Activated naive CD4-positive, alpha-beta T cell treated with Interleukin-2 at 50 U/mL for 16 hours (primary cell): Measurements from ENCODE around the gene FUBP3.
"Not testable (repeated sequence)": the region's sequence is repeated elsewhere in the genome, so short reads cannot be mapped to it uniquely, and the experiment has no call there.

Experiments
- DNase-seq: peaks from one replicate; pipeline ENCODE4 v3.0.0-alpha.2; 2020

FUBP3 gene

GRCh38 chr9:130557077-130557468 is 22.3 kb upstream of the FUBP3 start:
- no peak for DNase-seq

DNA sequence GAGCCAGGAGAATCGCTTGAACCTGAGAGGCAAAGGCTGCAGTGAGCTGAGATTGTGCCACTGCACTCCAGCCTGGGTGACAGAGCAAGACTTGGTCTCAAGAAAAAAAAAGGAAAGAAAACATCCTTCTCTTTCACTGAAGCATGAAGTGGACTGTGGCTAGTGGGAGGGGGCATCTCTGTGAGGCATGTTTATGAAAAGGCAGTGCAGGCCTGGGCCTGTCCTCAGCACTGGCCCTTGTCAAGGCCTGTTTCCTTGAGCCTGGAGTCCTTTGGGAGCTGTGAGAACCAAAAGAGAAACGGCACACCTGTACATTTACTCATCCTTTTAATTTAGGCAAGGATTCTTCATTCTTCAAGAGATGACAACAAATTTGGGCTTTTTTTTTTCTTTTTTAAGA is 18.3 kb upstream of the FUBP3 start:
- no peak for DNase-seq

- DNase-seq, result not testable (repeated sequence)
These were observed 16.9 kb upstream of the FUBP3 start for GRCh38 chr9:130562525-130562924.

DNA sequence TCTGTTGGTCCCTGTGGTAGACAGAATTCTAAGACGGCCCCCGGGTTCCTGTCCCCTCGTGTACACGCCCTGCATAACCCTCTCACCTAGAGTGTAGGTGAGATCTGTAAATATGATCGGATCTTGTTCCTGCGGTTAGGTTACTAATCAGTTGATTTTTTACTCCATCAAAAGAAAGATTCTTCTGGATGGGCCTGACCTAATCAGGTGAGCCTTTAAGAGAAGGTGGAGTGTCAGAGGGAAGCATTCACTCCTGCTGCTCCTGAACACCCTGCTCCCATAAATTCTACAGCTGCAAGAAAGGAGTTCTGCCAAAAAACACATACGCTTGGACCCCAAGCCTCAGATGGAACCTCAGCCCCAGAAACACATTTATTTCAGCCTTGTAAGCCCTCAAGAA is 15.6 kb upstream of the FUBP3 start:
- DNase-seq, result no peak

DNA sequence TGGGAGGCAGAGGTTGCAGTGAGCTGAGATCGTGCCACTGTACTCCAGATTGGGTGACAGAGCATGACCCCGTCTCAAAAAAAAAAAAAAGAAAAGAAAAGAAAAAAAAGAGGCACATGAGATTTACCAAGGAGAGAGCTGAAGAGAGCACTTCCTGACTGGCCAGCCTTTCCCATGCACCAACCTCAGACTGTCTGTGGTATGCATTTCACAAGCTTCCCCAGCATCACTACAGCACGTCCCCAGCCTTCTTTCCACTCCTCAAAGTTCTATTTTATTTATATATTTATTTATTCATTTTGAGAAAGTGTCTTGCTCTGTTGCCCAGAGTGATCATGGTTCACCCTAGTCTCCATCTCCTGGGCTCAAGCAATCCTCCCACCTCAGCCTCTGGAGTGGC is 13.6 kb upstream of the FUBP3 start:
- no peak for DNase-seq

DNA sequence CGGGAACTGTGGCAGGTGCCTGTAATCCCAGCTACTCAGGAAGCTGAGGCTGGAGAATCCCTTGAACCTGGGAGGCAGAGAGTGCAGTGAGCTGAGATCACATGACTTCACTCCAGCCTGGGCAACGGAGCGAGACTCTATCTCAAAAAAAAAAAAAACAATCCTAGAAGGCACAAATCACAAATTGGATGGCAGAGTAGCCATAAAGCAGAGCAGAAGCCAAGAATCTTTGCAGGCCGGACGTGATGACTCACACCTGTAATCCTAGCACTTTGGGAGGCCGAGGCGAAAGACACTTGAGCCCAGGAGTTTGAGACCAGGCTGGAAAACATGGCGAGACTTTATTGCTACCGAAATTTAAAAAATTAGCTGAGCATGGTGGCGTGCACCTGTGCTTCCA is 9.2 kb upstream of the FUBP3 start:
- DNase-seq, result no peak

GRCh38 chr9:130575514-130575913 is 3.9 kb upstream of the FUBP3 start:
- DNase-seq, result no peak

DNA sequence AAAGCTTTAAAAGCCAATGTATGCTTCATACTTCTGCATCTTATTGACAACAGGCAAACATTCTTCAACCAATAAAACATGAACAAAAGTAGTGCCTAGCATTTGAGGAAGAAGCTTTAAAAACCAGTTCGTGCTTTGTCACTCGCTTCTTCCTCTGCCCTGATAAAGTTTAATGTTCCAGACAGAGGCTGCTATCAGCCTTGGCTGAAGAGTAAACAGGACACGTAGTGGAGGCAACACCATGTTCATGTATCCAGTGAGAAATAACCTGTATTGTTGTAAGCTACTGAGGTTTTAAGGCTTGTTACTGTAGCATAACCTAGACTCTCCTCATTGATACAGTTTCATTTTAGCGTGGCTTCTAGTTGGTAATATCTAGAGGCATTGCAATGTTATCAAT is 3.2 kb upstream of the FUBP3 start:
- no peak for DNase-seq

GRCh38 chr9:130579738-130580463 is 524 bp downstream of the FUBP3 start:
- no peak for DNase-seq

DNA sequence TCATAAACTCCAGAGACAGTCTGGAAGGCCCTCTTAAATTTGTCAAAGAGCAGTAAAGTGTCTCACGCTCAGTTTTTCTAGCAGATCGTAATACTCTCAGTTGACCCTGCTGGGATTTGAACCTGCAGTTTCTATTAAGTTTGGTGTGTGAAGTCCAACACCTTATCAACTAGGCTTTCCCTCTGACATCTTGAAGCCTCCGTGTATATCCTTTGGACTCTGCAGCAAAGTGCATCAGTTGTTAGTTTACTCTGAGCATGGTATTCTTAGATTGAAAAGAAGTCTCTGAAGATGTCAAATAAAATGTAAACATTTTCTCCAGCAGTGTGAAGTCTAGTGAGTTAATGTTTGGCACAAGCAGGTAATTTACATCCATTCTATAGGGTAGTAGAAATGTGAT is 2.4 kb downstream of the FUBP3 start:
- DNase-seq, result no peak

- no peak for DNase-seq
These were observed 3.9 kb downstream of the FUBP3 start for GRCh38 chr9:130583271-130583670.

DNA sequence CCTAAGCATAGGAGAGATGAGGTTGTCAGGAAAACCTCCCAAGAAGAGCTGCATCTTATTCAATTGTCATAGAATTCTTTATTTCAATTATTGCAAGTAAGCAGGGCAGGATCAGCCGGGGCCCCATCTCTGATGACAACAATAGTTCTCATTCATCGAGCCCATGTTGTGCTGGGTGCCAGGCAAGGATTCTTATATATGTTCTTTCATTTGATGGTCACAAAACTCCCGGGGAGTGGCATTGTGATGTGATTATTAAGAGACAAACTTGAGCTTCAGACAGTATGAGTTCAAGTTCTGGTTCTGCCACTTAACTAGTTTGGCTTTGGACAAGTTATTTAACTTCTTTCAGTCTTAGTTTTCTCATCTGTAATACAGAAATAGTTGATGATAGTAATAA is 8.5 kb downstream of the FUBP3 start:
- no peak for DNase-seq

GRCh38 chr9:130588416-130588815 is 9.0 kb downstream of the FUBP3 start:
- DNase-seq, result no peak

DNA sequence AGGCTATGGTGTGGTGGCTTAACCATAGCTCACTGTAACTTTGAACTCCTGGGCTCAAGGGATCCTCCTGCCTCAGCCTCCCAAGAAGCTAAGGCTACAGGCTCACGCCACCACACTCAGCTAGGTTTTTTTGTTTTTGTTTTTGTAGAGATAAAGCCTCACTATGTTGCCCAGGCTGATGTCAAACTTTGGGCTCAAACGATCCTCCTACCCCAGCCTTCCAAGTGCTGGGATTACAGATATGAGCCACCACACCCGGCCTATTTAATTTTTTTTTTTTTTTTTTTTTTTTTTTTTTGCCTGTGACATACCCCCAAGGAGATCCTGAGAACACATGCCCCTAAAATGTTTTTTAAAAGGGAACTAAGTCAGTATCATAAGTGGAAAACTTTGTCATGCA is 10.4 kb downstream of the FUBP3 start:
- no peak for DNase-seq

DNA sequence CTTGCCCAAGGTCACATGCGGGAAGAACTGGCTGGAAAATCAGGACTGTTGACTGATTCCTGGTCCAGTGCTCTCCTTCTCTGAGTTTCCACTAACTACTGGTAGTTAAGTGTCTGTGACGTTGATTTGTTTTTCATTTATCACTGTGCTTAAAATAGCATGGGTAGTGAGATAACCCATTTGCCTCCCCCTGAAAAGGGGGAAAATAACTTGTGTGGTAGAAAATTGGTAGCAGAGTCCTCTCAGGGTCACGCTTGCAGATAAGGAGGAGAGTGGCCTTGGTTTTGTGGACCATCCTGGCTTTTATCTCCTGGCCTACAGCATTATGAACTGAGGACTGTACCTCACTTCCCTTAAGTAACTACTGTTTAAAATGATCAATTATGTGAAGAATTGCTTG is 10.9 kb downstream of the FUBP3 start:
- no peak for DNase-seq

- DNase-seq, result no peak
These were observed 13.6 kb downstream of the FUBP3 start for GRCh38 chr9:130593020-130593419.

GRCh38 chr9:130597228-130597627 is 17.9 kb downstream of the FUBP3 start:
- no peak for DNase-seq

DNA sequence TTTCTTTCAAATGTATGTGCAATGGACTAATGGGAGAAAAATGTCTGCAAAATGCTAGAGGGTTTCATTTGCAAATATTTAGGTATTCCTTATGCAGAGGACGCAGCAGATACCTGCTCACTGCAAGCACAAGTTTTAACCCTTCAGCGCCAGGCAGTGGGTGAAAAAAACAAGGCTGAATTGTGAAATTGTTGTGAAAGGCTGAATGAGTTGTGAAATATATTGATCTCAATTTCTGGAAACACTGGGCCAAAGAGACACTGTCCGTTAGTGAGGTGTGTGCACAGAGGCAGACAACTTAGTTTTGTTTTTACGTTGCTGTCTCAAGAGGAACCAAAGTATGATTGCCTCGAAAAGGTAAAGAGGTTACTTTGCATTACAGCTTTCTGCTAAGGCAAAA is 18.8 kb downstream of the FUBP3 start:
- no peak for DNase-seq

- DNase-seq, result no peak
These were observed 20.2 kb downstream of the FUBP3 start for GRCh38 chr9:130599625-130600024.

DNA sequence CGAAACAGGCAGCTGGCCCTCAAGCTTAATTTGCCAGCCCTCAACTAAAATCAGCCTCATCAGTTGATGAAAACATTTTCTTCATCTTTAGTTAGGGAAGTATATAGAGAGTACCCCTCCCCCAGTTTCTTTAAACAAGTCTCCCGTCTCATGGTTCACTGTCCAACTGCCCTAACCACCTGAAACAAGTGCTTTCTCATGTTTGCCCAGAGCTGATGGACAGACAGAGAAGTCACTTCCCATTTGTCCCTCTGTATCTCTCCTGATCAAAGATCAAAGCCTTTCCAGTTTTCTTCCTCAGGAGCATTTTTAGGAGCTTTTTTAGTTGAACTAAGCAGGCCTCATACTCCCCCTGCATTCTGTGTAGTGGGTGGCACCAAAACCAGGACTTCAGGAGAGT is 21.7 kb downstream of the FUBP3 start:
- DNase-seq, result no peak

GRCh38 chr9:130604295-130604694 is 24.9 kb downstream of the FUBP3 start:
- DNase-seq, result no peak

DNA sequence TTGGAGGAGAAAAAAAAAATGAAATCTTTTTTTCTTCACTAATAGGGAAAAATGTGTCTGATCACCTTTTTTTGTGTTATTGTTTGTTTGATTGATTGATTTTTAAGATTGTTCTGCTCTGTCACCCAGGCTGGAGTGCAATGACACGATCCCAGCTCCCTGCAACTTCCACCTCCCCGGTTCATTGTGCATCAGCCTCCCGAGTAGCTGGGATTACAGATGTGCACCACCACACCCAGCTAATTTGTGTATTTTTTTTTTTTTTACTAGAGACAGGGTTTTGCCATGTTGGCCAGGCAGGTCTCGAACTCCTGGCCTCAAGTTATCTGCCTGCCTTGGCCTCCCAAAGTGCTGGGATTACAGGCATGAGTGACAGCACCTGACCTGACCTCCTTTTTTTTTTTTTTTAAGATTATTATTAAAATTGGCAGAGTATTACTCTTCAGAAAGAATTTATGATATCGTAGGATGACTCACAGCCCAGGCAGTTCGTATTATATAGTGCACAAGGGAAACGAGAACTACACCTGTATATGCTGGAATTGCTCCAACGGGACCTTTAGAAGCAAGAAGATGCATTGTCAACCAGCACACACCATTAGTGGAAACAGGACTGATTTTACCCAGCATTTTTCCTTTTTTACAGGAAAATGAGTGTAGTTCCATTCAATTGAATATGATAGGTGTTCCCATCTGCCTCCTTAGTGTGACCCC is 27.7 kb downstream of the FUBP3 start:
- no peak for DNase-seq

DNA sequence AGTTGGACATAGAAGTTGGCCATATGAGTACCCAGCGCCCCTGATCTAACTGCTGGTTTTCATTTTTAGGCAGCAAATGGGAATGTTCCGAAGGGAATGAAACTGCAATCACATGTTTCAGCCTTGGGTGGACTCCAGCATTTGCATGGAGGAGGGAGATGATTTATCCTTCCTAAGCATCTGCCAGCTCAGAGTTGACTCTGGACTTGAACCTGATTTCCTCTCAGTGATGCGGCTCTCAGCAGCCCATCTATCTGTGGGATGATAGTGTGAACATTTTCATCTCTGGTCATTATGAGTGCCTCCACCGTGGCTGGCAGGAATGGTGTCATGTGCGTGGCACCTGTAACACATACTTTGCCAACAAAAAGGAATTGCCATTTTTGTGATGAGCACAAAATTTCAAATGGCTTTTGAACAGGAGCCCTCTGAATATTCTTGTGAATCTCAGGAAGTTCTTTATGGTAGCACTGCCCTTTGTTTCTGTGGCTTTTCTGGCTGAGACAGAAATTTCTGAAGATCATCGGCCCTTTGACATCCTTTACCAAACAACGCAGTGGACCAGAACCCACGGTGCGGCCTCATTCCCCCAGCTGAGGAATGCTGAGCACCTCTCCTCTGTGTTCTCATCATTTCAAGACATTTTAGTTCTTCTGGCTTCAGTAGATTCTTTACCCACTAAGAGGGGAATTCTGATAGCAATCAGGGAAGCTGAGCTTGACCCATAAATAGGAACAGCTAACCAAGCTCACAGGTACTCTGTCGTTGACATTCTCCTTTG is 28.5 kb downstream of the FUBP3 start:
- DNase-seq, result no peak

DNA sequence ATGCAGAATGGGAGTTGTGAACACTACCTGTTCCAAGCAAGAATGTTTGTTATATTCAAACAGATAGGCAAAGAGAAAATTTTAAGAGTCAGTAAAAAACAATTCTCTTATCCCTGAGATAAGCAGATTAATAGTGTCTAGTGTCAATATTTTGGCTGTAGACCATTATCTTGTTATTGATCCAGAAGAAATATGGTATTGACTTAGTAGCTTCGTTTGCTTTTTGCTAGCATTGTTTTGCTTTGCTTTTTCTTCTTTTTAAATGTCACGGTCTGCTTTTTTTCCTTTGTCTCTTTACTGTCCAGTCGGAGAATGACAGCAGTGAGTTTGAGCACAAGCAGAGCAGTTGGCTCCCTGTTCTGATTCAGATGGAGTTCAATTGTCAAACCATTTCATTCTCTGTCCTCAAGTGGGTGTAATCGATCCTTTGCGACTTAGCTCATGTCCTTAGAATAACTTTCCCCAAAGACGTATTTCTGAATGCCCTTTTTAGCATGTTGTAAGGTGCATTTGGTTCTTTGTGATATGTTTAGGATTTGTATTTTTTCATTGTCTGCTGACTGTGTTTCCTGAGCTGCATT is 29.3 kb downstream of the FUBP3 start:
- DNase-seq, result no peak
